SKM-1 treated with dmso at 0.1 percent for 144 hours (cell line): Measurements from ENCODE around the gene BTBD16.

Source experiments
- DNase-seq: peaks from one replicate; lab custom pipeline; 2025; ENCODE audit not compliant: unreplicated experiment; lab: John Stamatoyannopoulos, UW

The BTBD16 gene

GRCh38 chr10:122338609-122339441, 67.7 kb downstream of the BTBD16 start:
- no peak for DNase-seq

GRCh38 chr10:122341141-122341810, 70.2 kb downstream of the BTBD16 start:
- DNase-seq = no peak

- DNase-seq = no peak
These were observed 71.4 kb downstream of the BTBD16 start for GRCh38 chr10:122342293-122343134.

- DNase-seq = no peak
These were observed 72.2 kb downstream of the BTBD16 start for GRCh38 chr10:122343135-122343800.

- no peak for DNase-seq
These were observed 72.8 kb downstream of the BTBD16 start for GRCh38 chr10:122343936-122344335.

- DNase-seq = no peak
These were observed 73.7 kb downstream of the BTBD16 start for GRCh38 chr10:122344741-122345258.

- DNase-seq = no peak
These were observed 75.3 kb downstream of the BTBD16 start for GRCh38 chr10:122346326-122346950.

- no peak for DNase-seq
These were observed 76.2 kb downstream of the BTBD16 start for GRCh38 chr10:122347170-122347841.

GRCh38 chr10:122348512-122348911, 77.4 kb downstream of the BTBD16 start:
- no peak for DNase-seq

GRCh38 chr10:122348935-122349361, 77.9 kb downstream of the BTBD16 start:
- no peak for DNase-seq

- DNase-seq = no peak
These were observed 78.8 kb downstream of the BTBD16 start for GRCh38 chr10:122349758-122350369.

- DNase-seq = no peak
These were observed 79.8 kb downstream of the BTBD16 start for GRCh38 chr10:122350893-122351292.

- DNase-seq = no peak
These were observed 81.9 kb downstream of the BTBD16 start for GRCh38 chr10:122352817-122353525.

- no peak for DNase-seq
These were observed 83.3 kb downstream of the BTBD16 start for GRCh38 chr10:122354383-122354782.

- no peak for DNase-seq
These were observed 86.6 kb downstream of the BTBD16 start for GRCh38 chr10:122357685-122358084.

- no peak for DNase-seq
These were observed 88.5 kb downstream of the BTBD16 start for GRCh38 chr10:122359621-122360020.

- no peak for DNase-seq
These were observed 90.0 kb downstream of the BTBD16 start for GRCh38 chr10:122361046-122361445.

GRCh38 chr10:122362031-122362592, 91.0 kb downstream of the BTBD16 start:
- no peak for DNase-seq
